Measurements from ENCODE around the gene TRAP1. TPM values are rescaled to one million over a fixed set of nuclear protein-coding genes. Genes with fewer than 3 reads are reported as not detected.

TRAP1 gene
- total and polyA plus RNA-seq, 4 donors = 78.3 to 148 (median 112) TPM

- peaks cover 24 to 89% (median 43%) of the 10 kb centered on the region in 4 donors for H3K36me3 ChIP-seq (ENCODE audit: control insufficient read depth in 4 of 4, insufficient read depth in 3 of 4, low read depth in 1 of 4, low read length in 3 of 4)
- no peak for TF ChIP-seq FOXA1 (IDR thresholded peaks at IDR 0.05)
- no peak for TF ChIP-seq RAD21 (IDR thresholded peaks at IDR 0.05)
- no peak for TF ChIP-seq REST (IDR thresholded peaks at IDR 0.05)
- no peak for TF ChIP-seq JUND (IDR thresholded peaks at IDR 0.05)
- no peak for TF ChIP-seq HNF4A (conservative IDR thresholded peaks at IDR 0.05)
- no peak for TF ChIP-seq YY1 (IDR thresholded peaks at IDR 0.05)
- TF ChIP-seq TAF1 (conservative IDR thresholded peaks at IDR 0.05) = no peak
- no peaks in the 10 kb centered on the region for H3K4me1 ChIP-seq (ENCODE audit: control insufficient read depth in 4 of 4, insufficient read depth in 4 of 4, low read length in 3 of 4)
- H3K9me3 ChIP-seq (ENCODE audit: control insufficient read depth in 4 of 4, low read length in 3 of 4) = no peaks in the 10 kb centered on the region
- no peak overlapping the region for H3K4me3 ChIP-seq (ENCODE audit: low read depth in 1 of 3, low read length in 3 of 3)
- no peak overlapping the region for H3K9ac ChIP-seq (ENCODE audit: low read depth in 1 of 2, low read length in 2 of 2)
- H3K27me3 ChIP-seq (ENCODE audit: control insufficient read depth in 4 of 4, insufficient read depth in 4 of 4, low read length in 3 of 4) = no peaks in the 10 kb centered on the region
- H3K27ac ChIP-seq (ENCODE audit: low read depth in 1 of 2, low read length in 2 of 2) = no peak overlapping the region
- 95% methylated on average over 17 of the region's 17 CpGs for WGBS
- no peak for DNase-seq (ENCODE audit: low spot score)
These were observed 54.7 kb downstream of the TRAP1 start for GRCh38 chr16:3662601-3663000.

GRCh38 chr16:3661922-3662321 is 55.4 kb downstream of the TRAP1 start:
- no peak overlapping the region for H3K4me3 ChIP-seq (ENCODE audit: low read depth in 1 of 3, low read length in 3 of 3)
- no peak overlapping the region for H3K9ac ChIP-seq (ENCODE audit: low read depth in 1 of 2, low read length in 2 of 2)
- H3K36me3 ChIP-seq (ENCODE audit: control insufficient read depth in 4 of 4, insufficient read depth in 3 of 4, low read depth in 1 of 4, low read length in 3 of 4) = peaks cover 27 to 91% (median 46%) of the 10 kb centered on the region in 4 donors
- no peaks in the 10 kb centered on the region for H3K4me1 ChIP-seq (ENCODE audit: control insufficient read depth in 4 of 4, insufficient read depth in 4 of 4, low read length in 3 of 4)
- no peak for TF ChIP-seq ATF3 (IDR thresholded peaks at IDR 0.05)
- TF ChIP-seq FOXA2 (IDR thresholded peaks at IDR 0.05) = no peak
- TF ChIP-seq YY1 (IDR thresholded peaks at IDR 0.05) = no peak
- TF ChIP-seq ZBTB33 (IDR thresholded peaks at IDR 0.05) = no peak
- TF ChIP-seq GABPA (IDR thresholded peaks at IDR 0.05 in 1 of 2, conservative IDR thresholded peaks at IDR 0.05 in 1 of 2) = no peak
- no peak for TF ChIP-seq MAX (IDR thresholded peaks at IDR 0.05)
- TF ChIP-seq FOXA1 (IDR thresholded peaks at IDR 0.05) = no peak
- no peak for TF ChIP-seq HNF4A (conservative IDR thresholded peaks at IDR 0.05)
- no peak for TF ChIP-seq REST (IDR thresholded peaks at IDR 0.05)
- TF ChIP-seq HNF4G (IDR thresholded peaks at IDR 0.05) = no peak
- TF ChIP-seq TAF1 (conservative IDR thresholded peaks at IDR 0.05) = no peak
- no peak for TF ChIP-seq EGR1 (IDR thresholded peaks at IDR 0.05; ENCODE audit: low read depth in 2 of 2)
- TF ChIP-seq RXRA (IDR thresholded peaks at IDR 0.05) = no peak
- TF ChIP-seq CTCF (IDR thresholded peaks at IDR 0.05; ENCODE audit: low read depth, low read length, missing input control) = no peak
- TF ChIP-seq RAD21 (IDR thresholded peaks at IDR 0.05) = no peak
- TF ChIP-seq JUND (IDR thresholded peaks at IDR 0.05) = no peak
- no peak for TF ChIP-seq NR2F2 (IDR thresholded peaks at IDR 0.05)
- TF ChIP-seq SP1 (IDR thresholded peaks at IDR 0.05) = no peak
- no peak for DNase-seq (ENCODE audit: low spot score)
- H3K9me3 ChIP-seq (ENCODE audit: control insufficient read depth in 4 of 4, low read length in 3 of 4) = no peaks in the 10 kb centered on the region
- no peak overlapping the region for H3K27ac ChIP-seq (ENCODE audit: low read depth in 1 of 2, low read length in 2 of 2)
- 94% methylated on average over 13 of the region's 13 CpGs for WGBS
- no peaks in the 10 kb centered on the region for H3K27me3 ChIP-seq (ENCODE audit: control insufficient read depth in 4 of 4, insufficient read depth in 4 of 4, low read length in 3 of 4)

Data from liver (tissue), 9 donors.